ENCODE results near the gene RAP1GDS1. TPM values are rescaled to one million over a fixed set of nuclear protein-coding genes. Genes with fewer than 3 reads are reported as not detected.
"Not testable (repeated sequence)": the region's sequence is repeated elsewhere in the genome, so short reads cannot be mapped to it uniquely, and the experiment has no call there.

RAP1GDS1 gene
- total and polyA plus RNA-seq, 2 of the 13 experiments (the other 11 are each of a cell fraction or from before 2014, with no cell fraction given) = 19.3 to 42.5 TPM

- TF ChIP-seq ARID5B (CRISPR knock-in tag; IDR thresholded peaks at IDR 0.05) (peak; percentile 70), SOX5 (CRISPR knock-in tag; IDR thresholded peaks at IDR 0.05; ENCODE audit: borderline replicate concordance) (peak; percentile 71; the same call in 1 of the 2 replicates), GATAD2A (CRISPR knock-in tag; IDR thresholded peaks at IDR 0.05) (peak; percentile 45; the same call in 1 of the 2 replicates), AHDC1 (CRISPR knock-in tag; IDR thresholded peaks at IDR 0.05; ENCODE audit: borderline replicate concordance) (peak; percentile 39; the same call in 1 of the 2 replicates), POGZ (CRISPR knock-in tag; IDR thresholded peaks at IDR 0.05) (peak; percentile 84), HNF1B (CRISPR knock-in tag; IDR thresholded peaks at IDR 0.05) (peak; percentile 39; the same call in 1 of the 2 replicates), PAXIP1 (CRISPR knock-in tag; conservative IDR thresholded peaks at IDR 0.05) (peak; percentile 71), SOX6 (CRISPR knock-in tag; IDR thresholded peaks at IDR 0.05) (peak; percentile 83), NR2F6 (IDR thresholded peaks at IDR 0.05) (peak; percentile 40; the same call in 1 of the 2 replicates), NR2F6 (CRISPR knock-in tag; IDR thresholded peaks at IDR 0.05) (peak; percentile 59), HNF4A (CRISPR knock-in tag; IDR thresholded peaks at IDR 0.05) (peak; percentile 52)
- not testable (repeated sequence) for TF ChIP-seq SOX6 (IDR thresholded peaks at IDR 0.05)
These were observed 68.9 kb downstream of the RAP1GDS1 start (continued) for GRCh38 chr4:98329879-98330640.

Measured in HepG2 (cell line).